Inflammatory macrophage treated with lipopolysaccharide for 4 hours (primary cell): ENCODE results near the gene PPP1R13B.
"Not testable (repeated sequence)": the region's sequence is repeated elsewhere in the genome, so short reads cannot be mapped to it uniquely, and the experiment has no call there.

ENCODE experiments used
- DNase-seq: peaks from one replicate; pipeline ENCODE4 v3.0.0-alpha.2; 2020

Gene PPP1R13B, protein sequence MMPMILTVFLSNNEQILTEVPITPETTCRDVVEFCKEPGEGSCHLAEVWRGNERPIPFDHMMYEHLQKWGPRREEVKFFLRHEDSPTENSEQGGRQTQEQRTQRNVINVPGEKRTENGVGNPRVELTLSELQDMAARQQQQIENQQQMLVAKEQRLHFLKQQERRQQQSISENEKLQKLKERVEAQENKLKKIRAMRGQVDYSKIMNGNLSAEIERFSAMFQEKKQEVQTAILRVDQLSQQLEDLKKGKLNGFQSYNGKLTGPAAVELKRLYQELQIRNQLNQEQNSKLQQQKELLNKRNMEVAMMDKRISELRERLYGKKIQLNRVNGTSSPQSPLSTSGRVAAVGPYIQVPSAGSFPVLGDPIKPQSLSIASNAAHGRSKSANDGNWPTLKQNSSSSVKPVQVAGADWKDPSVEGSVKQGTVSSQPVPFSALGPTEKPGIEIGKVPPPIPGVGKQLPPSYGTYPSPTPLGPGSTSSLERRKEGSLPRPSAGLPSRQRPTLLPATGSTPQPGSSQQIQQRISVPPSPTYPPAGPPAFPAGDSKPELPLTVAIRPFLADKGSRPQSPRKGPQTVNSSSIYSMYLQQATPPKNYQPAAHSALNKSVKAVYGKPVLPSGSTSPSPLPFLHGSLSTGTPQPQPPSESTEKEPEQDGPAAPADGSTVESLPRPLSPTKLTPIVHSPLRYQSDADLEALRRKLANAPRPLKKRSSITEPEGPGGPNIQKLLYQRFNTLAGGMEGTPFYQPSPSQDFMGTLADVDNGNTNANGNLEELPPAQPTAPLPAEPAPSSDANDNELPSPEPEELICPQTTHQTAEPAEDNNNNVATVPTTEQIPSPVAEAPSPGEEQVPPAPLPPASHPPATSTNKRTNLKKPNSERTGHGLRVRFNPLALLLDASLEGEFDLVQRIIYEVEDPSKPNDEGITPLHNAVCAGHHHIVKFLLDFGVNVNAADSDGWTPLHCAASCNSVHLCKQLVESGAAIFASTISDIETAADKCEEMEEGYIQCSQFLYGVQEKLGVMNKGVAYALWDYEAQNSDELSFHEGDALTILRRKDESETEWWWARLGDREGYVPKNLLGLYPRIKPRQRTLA

GRCh38 chr14:103847451-103848174 is at the start of gene PPP1R13B:
TSS of gene PPP1R13B (minus strand) at chr14:103847575. CDS start at chr14:103847307, 268 bp downstream.
- DNase-seq = peak; percentile 88

GRCh38 chr14:103896578-103896977 is 49.2 kb upstream of the PPP1R13B start:
- DNase-seq = no peak

GRCh38 chr14:103894723-103895059 is 47.3 kb upstream of the PPP1R13B start:
- DNase-seq = no peak

DNA sequence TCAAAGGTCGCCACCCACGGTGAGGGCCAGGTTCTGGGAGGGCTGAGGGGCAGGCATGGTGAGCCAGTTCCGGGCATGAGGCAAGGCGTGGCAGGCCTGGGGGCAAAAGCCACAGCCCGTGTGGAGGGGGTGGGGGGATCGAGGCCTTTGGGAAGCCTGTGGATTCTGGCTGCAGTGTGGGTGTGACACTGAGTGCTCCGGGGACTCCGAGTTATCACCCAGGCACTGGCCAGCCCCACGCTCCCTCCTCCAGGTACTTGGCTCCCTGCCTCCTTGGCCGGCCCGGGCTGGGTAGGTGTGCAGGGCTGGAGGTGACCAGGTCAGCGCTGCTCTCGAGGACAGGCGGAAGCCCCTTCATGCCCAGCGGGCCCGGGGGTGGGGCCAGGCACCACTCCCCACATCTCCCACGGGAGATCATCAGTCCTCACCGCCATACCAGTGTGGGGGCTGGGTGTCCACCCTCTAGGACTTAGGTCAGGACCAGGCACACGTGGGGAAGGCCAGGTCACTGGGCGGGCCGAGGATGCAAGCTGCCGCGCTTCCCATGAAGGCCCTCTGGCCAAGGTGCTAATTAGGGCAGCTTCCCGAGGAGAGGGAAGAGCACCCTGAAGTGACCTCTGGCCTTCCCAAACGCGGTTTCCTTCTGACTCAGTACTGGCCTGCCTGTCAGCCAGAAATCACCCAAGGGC is 46.8 kb upstream of the PPP1R13B start:
- no peak for DNase-seq

GRCh38 chr14:103892247-103892646 is 44.9 kb upstream of the PPP1R13B start:
- DNase-seq = no peak

DNA sequence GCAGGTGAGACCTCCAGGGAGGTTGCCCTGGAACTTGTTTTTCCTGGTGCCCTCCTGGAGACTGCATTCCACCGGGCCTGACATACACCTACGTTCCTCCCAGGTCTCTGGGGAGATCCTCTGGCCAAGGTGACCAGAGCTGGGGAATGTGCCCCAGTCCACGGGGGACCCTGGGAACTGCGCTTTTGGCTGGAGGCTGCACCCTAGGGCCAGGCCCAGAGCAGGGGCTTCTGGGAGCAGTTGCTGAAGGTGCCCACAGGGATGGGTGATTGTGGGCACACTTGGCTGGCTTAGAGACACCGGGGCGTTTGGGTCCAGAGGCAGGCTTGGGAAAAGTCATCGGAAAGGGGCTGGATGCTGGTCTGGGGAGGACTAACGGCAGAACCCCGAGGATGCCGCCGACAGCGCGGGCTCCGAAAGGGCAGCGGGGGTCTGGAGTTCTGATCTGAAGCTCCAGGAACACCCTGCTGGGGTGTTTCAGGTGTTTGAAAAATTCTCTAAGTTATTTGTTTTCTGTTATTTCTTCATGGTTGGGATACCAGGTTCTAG is 44.4 kb upstream of the PPP1R13B start:
- DNase-seq = no peak

GRCh38 chr14:103890821-103891666 is 43.7 kb upstream of the PPP1R13B start:
- DNase-seq = peak; percentile 81

DNA sequence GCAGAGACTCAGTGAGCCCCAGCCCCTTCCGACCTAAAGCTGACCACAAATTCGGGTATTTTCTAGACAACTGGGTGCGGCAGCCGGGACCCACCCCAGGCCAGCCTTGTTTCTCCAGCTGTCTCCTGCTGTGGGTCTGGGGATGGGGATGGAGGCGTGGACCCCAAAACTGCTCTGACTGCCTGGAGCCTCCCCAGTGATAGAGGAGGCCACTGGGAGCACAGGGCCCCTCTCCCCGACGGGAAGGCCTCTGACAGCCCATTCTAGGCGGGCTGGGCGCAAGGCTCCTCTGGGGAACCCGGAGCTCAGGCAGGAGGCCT is 42.6 kb upstream of the PPP1R13B start:
- DNase-seq = no peak

GRCh38 chr14:103889313-103890051 is 42.1 kb upstream of the PPP1R13B start:
- DNase-seq = peak; percentile 90

GRCh38 chr14:103889002-103889312 is 41.6 kb upstream of the PPP1R13B start:
- DNase-seq = not testable (repeated sequence)

GRCh38 chr14:103887557-103888115 is 40.3 kb upstream of the PPP1R13B start:
- DNase-seq = no peak

GRCh38 chr14:103887170-103887501 is 39.8 kb upstream of the PPP1R13B start:
- no peak for DNase-seq

- DNase-seq = peak; percentile 43
Measured at GRCh38 chr14:103886304-103887169, 39.2 kb upstream of the PPP1R13B start.

GRCh38 chr14:103885509-103885932 is 38.1 kb upstream of the PPP1R13B start:
- no peak for DNase-seq

DNA sequence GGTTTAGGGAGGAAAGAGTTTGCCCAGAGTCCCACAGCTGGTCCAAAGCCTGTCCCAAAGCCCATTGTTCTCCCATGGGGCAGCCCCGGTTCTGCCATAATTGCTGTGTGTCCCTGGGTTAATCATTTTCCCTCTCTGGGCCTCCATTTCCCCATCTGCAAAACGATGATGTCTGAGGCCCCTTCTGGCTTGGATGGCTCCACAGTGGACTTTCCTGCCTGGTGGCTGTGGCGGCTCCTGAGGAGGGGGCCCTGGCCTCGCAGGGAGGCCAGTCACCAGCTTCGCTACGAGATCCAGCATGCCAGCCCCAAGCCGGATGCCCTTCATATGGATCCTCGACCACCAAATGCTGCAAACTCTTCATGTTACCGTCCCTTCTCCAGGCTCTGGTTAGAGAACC is 37.5 kb upstream of the PPP1R13B start:
- DNase-seq = no peak

- no peak for DNase-seq
Measured at GRCh38 chr14:103883263-103883523, 35.8 kb upstream of the PPP1R13B start.

DNA sequence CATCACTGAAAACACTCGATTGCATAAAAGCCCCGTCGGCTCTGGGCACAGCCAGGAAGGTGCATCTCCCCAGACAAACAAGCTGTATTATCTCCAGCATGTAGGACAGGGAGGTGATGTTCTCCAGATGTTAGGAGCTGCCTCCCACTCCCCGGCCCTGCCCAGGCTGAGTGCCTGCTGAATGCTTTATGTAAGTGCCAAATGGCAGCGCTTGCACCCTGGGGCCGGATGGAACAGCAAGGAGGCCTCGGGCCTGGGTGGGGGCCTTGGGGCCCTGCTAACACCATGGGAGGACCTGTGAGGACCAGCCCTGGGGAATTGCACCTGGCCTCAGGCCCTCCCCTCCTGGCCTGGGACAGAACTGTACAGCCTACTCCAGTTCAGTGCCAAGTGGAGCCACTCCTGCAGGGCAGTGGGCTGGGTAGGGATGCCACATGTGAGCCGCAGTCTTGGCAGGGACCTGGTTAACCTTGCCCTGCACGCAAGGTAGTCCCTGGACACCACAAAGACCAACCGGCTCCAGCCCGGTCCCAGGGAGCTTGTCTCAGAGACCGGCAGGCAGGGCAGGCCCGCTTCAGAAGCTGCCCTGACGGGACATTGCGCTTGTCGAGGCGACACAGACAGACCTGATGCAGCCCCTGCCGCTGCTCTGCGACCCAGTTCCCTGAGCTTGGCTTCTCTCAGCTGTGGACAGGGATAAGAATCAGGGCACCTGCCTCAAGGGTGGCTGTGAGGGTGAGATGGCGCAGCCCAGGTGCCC is 35.3 kb upstream of the PPP1R13B start:
- DNase-seq = no peak

GRCh38 chr14:103881268-103882201 is 34.2 kb upstream of the PPP1R13B start:
- DNase-seq = no peak
